ENCODE data around the gene USP37.
"Not testable (repeated sequence)": the region's sequence is repeated elsewhere in the genome, so short reads cannot be mapped to it uniquely, and the experiment has no call there.

USP37 gene

GRCh38 chr2:218555527-218555926 is 12.6 kb downstream of the USP37 start:
- DNase-seq (ENCODE audit: low read depth): no peak

GRCh38 chr2:218554225-218554624 is 13.9 kb downstream of the USP37 start:
- DNase-seq (ENCODE audit: low read depth): not testable (repeated sequence)

- no peak for DNase-seq (ENCODE audit: low read depth)
Measured at GRCh38 chr2:218547978-218548377, 20.2 kb downstream of the USP37 start.

GRCh38 chr2:218547511-218547910 is 20.6 kb downstream of the USP37 start:
- no peak for DNase-seq (ENCODE audit: low read depth)

- no peak for DNase-seq (ENCODE audit: low read depth)
Measured at GRCh38 chr2:218546012-218546411, 22.1 kb downstream of the USP37 start.

GRCh38 chr2:218540015-218540414 is 28.1 kb downstream of the USP37 start:
- DNase-seq (ENCODE audit: low read depth): no peak

- DNase-seq (ENCODE audit: low read depth): no peak
Measured at GRCh38 chr2:218536804-218537494, 31.2 kb downstream of the USP37 start.

- DNase-seq (ENCODE audit: low read depth): no peak
Measured at GRCh38 chr2:218529990-218530389, 38.2 kb downstream of the USP37 start.

GRCh38 chr2:218528409-218528808 is 39.7 kb downstream of the USP37 start:
- not testable (repeated sequence) for DNase-seq (ENCODE audit: low read depth)

GRCh38 chr2:218523651-218524050 is 44.5 kb downstream of the USP37 start:
- no peak for DNase-seq (ENCODE audit: low read depth)

GRCh38 chr2:218518876-218519275 is 49.3 kb downstream of the USP37 start:
- DNase-seq (ENCODE audit: low read depth): no peak

GRCh38 chr2:218517434-218518206 is 50.5 kb downstream of the USP37 start:
- DNase-seq (ENCODE audit: low read depth): no peak

- no peak for DNase-seq (ENCODE audit: low read depth)
Measured at GRCh38 chr2:218516614-218517013, 51.5 kb downstream of the USP37 start.

GRCh38 chr2:218513676-218514075 is 54.5 kb downstream of the USP37 start:
- DNase-seq (ENCODE audit: low read depth): no peak

GRCh38 chr2:218508299-218508698 is 59.9 kb downstream of the USP37 start:
- no peak for DNase-seq (ENCODE audit: low read depth)

- DNase-seq (ENCODE audit: low read depth): no peak
Measured at GRCh38 chr2:218505754-218506371, 62.3 kb downstream of the USP37 start.

- no peak for DNase-seq (ENCODE audit: low read depth)
Measured at GRCh38 chr2:218501665-218502064, 66.5 kb downstream of the USP37 start.

- no peak for DNase-seq (ENCODE audit: low read depth)
Measured at GRCh38 chr2:218500501-218501060, 67.6 kb downstream of the USP37 start.

GRCh38 chr2:218485986-218486667 is 82.0 kb downstream of the USP37 start:
- DNase-seq (ENCODE audit: low read depth): no peak

GRCh38 chr2:218482651-218483050 is 85.5 kb downstream of the USP37 start:
- no peak for DNase-seq (ENCODE audit: low read depth)

GRCh38 chr2:218479595-218479994 is 88.6 kb downstream of the USP37 start:
- no peak for DNase-seq (ENCODE audit: low read depth)

GRCh38 chr2:218478544-218478943 is 89.6 kb downstream of the USP37 start:
- no peak for DNase-seq (ENCODE audit: low read depth)
